CD14-positive monocyte (primary cell): ENCODE measurements around the gene PDP2. TPM values are rescaled to one million over a fixed set of nuclear protein-coding genes. Genes with fewer than 3 reads are reported as not detected.

Experiments used
- DNase-seq, 3 donors: peaks; one replicate each; pipeline ENCODE4 v3.0.0-alpha.2; 2011 to 2022
- H2AFZ ChIP-seq: 2 replicates; pipeline ENCODE4 v1.6.0; 2012; ENCODE audit warnings: mild to moderate bottlenecking, low read depth, low read length, inconsistent platforms; ENCODE audit not compliant: insufficient read depth, poor library complexity, severe bottlenecking
- H3K27ac ChIP-seq, 2 donors: 1 replicate in 1 of 2; 2 replicates in 1 of 2; pipeline ENCODE4 v1.5.1; 2012 to 2013; ENCODE audit warnings: low read length in 2 of 2, control low read depth in 1 of 2, inconsistent platforms in 1 of 2, low read depth in 1 of 2, mild to moderate bottlenecking in 1 of 2
- H3K27me3 ChIP-seq, 2 donors: one replicate each; pipeline versions ENCODE4 v1.6.0 to v1.6.1; 2011 to 2013; ENCODE audit warnings: low read length in 2 of 2; ENCODE audit not compliant: control insufficient read depth in 2 of 2, insufficient read depth in 2 of 2
- H3K36me3 ChIP-seq, 2 donors: replicated peaks in 1 of 2; 1 replicate in 1 of 2; 2 replicates in 1 of 2; pipeline versions ENCODE4 v1.5.1 to v1.6.1; 2012 to 2013; ENCODE audit warnings: low read length in 2 of 2, control low read depth in 1 of 2, inconsistent platforms in 1 of 2, mild to moderate bottlenecking in 1 of 2; ENCODE audit not compliant: insufficient read depth in 2 of 2, control insufficient read depth in 1 of 2
- H3K4me1 ChIP-seq, 2 donors: 1 replicate in 1 of 2; 2 replicates in 1 of 2; pipeline versions ENCODE4 v1.5.1 to v1.6.1; 2012 to 2013; ENCODE audit warnings: low read length in 2 of 2, control low read depth in 1 of 2, inconsistent platforms in 1 of 2, mild to moderate bottlenecking in 1 of 2, moderate library complexity in 1 of 2; ENCODE audit not compliant: insufficient read depth in 2 of 2, control insufficient read depth in 1 of 2
- H3K4me2 ChIP-seq: replicated peaks from 2 replicates; pipeline ENCODE3; 2012; ENCODE audit warnings: low read length, moderate library complexity, mild to moderate bottlenecking; ENCODE audit not compliant: poor library complexity, severe bottlenecking; ENCODE audit errors: extremely low read depth
- H3K4me3 ChIP-seq, 3 experiments: fragments of 200-600 bp in 1 of 3; sonication (generic) in 1 of 3; replicated peaks in 1 of 3; 1 replicate in 2 of 3; 2 replicates in 1 of 3; pipeline ENCODE4 v1.5.1; 2011 to 2013; ENCODE audit warnings: low read length in 3 of 3, mild to moderate bottlenecking in 3 of 3, control low read depth in 2 of 3, low read depth in 2 of 3, inconsistent platforms in 1 of 3, moderate library complexity in 1 of 3
- H3K79me2 ChIP-seq: 2 replicates; pipeline ENCODE4 v1.6.0; 2012; ENCODE audit warnings: mild to moderate bottlenecking, control low read depth, inconsistent platforms, low read length, moderate library complexity; ENCODE audit not compliant: insufficient read depth
- H3K9ac ChIP-seq: 2 replicates; pipeline ENCODE4 v1.6.0; 2017; ENCODE audit warnings: low read length, mild to moderate bottlenecking; ENCODE audit not compliant: insufficient read depth, poor library complexity, severe bottlenecking
- H3K9me3 ChIP-seq, 2 donors: replicated peaks in 1 of 2; 1 replicate in 1 of 2; 2 replicates in 1 of 2; pipeline versions ENCODE4 v1.5.1 to v1.6.1; 2012 to 2013; ENCODE audit warnings: low read length in 2 of 2, control low read depth in 1 of 2; ENCODE audit not compliant: control insufficient read depth in 1 of 2, insufficient read depth in 1 of 2
- H4K20me1 ChIP-seq: 2 replicates; pipeline ENCODE4 v1.6.0; 2012; ENCODE audit warnings: mild to moderate bottlenecking, low read length, control low read depth, moderate library complexity; ENCODE audit not compliant: insufficient read depth
- H3K27ac Mint-ChIP-seq, 7 donors: one replicate each; pipeline ENCODE4 v1.8.0; 2020; ENCODE audit warnings: mild to moderate bottlenecking in 7 of 7, mixed read lengths in 7 of 7, moderate library complexity in 6 of 7, inconsistent platforms in 2 of 7
- H3K27me3 Mint-ChIP-seq, 3 donors: one replicate each; pipeline ENCODE4 v1.8.0; 2021 to 2022; ENCODE audit warnings: low read depth in 3 of 3, mild to moderate bottlenecking in 3 of 3, mixed read lengths in 3 of 3, moderate library complexity in 3 of 3, inconsistent platforms in 1 of 3
- H3K36me3 Mint-ChIP-seq, 2 donors: one replicate each; pipeline ENCODE4 v1.8.0; 2020; ENCODE audit warnings: mixed read lengths in 2 of 2, inconsistent platforms in 1 of 2, mild to moderate bottlenecking in 1 of 2
- H3K4me1 Mint-ChIP-seq: one replicate; pipeline ENCODE4 v1.8.0; 2020; ENCODE audit warnings: mild to moderate bottlenecking, mixed read lengths
- H3K4me3 Mint-ChIP-seq, 2 donors: one replicate each; pipeline ENCODE4 v1.8.0; 2020; ENCODE audit warnings: mild to moderate bottlenecking in 2 of 2, mixed read lengths in 2 of 2, moderate library complexity in 1 of 2
- H3K9me3 Mint-ChIP-seq, 7 donors: one replicate each; pipeline ENCODE4 v1.8.0; 2020 to 2022; ENCODE audit warnings: mixed read lengths in 7 of 7, mild to moderate bottlenecking in 6 of 7, moderate library complexity in 6 of 7, inconsistent platforms in 2 of 7
- WGBS: methylation state at CpG from one replicate; pipeline ENCODE4 v1.1.5; 2013; ENCODE audit warnings: missing lambda C conversion rate; ENCODE audit not compliant: insufficient coverage; 5-methylcytosine and 5-hydroxymethylcytosine counted together
- intact Hi-C, 2 donors: fragments of 100-400 bp; cut with micrococcal nuclease; formaldehyde crosslinking; loops; one replicate each; pipeline versions ENCODE4 v1.15.0 to v1.15.1; 2023
- polyA plus RNA-seq, 3 donors: library from polyadenylated mRNA; depleted of rRNA in 1 of 3; unstranded in 2 of 3; stranded (reverse) in 1 of 3; fragments of 300-500 nt in 2 of 3; fragments of >200 nt in 1 of 3; fragmentation: Illumina TruSeq in 2 of 3; gene quantifications; 1 replicate in 2 of 3; 2 replicates in 1 of 3; pipeline ENCODE4 v1.2.3, GENCODE V29; 2012 to 2021
- TF ChIP-seq, protein P1 (sequence below): fragments of 200-600 bp; IDR thresholded peaks from one replicate; pipeline ENCODE4 v1.8.0; 2022; ENCODE audit warnings: antibody characterized with exemption, mild to moderate bottlenecking

PDP2 gene
- polyA plus RNA-seq, 3 donors, result 1.1 TPM; not detected in 2

- no peak overlapping the region for H3K4me3 Mint-ChIP-seq
- H3K4me2 ChIP-seq, result no peak overlapping the region
- H3K4me1 ChIP-seq, result peaks cover 26 to 37% of the 10 kb centered on the region in 2 donors
- peak overlapping the region in 1 of 7 donors; percentile 19 for H3K27ac Mint-ChIP-seq
- H3K27me3 Mint-ChIP-seq, result peaks cover 27 to 42% (median 35%) of the 10 kb centered on the region in 3 donors
- TF ChIP-seq, protein P1, sequence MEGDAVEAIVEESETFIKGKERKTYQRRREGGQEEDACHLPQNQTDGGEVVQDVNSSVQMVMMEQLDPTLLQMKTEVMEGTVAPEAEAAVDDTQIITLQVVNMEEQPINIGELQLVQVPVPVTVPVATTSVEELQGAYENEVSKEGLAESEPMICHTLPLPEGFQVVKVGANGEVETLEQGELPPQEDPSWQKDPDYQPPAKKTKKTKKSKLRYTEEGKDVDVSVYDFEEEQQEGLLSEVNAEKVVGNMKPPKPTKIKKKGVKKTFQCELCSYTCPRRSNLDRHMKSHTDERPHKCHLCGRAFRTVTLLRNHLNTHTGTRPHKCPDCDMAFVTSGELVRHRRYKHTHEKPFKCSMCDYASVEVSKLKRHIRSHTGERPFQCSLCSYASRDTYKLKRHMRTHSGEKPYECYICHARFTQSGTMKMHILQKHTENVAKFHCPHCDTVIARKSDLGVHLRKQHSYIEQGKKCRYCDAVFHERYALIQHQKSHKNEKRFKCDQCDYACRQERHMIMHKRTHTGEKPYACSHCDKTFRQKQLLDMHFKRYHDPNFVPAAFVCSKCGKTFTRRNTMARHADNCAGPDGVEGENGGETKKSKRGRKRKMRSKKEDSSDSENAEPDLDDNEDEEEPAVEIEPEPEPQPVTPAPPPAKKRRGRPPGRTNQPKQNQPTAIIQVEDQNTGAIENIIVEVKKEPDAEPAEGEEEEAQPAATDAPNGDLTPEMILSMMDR, result no peak
- peaks cover 26 to 41% of the 10 kb centered on the region in 2 donors for H3K36me3 Mint-ChIP-seq
- peaks cover 0 to 11% (median 8%) of the 10 kb centered on the region in 7 donors for H3K9me3 Mint-ChIP-seq
- H3K36me3 ChIP-seq, result peaks cover 5 to 17% of the 10 kb centered on the region in 2 donors
- no peak overlapping the region for H2AFZ ChIP-seq
- intact Hi-C loops, result no loop called here
- H3K27ac ChIP-seq, result no peak overlapping the region
- H4K20me1 ChIP-seq, result peaks cover 5% of the 10 kb centered on the region
- DNase-seq, result no peak
- H3K79me2 ChIP-seq, result peaks cover 13% of the 10 kb centered on the region
- peaks cover 44% of the 10 kb centered on the region for H3K4me1 Mint-ChIP-seq
- no peak overlapping the region for H3K9ac ChIP-seq
- H3K9me3 ChIP-seq, result peaks cover 0 to 6% of the 10 kb centered on the region in 2 donors
- 97% methylated on average over 4 of the region's 10 CpGs for WGBS
- no peak overlapping the region for H3K4me3 ChIP-seq
- peaks cover 17 to 33% of the 10 kb centered on the region in 2 donors for H3K27me3 ChIP-seq
Observed at GRCh38 chr16:66928702-66929388, 48.5 kb downstream of the PDP2 start.

DNA sequence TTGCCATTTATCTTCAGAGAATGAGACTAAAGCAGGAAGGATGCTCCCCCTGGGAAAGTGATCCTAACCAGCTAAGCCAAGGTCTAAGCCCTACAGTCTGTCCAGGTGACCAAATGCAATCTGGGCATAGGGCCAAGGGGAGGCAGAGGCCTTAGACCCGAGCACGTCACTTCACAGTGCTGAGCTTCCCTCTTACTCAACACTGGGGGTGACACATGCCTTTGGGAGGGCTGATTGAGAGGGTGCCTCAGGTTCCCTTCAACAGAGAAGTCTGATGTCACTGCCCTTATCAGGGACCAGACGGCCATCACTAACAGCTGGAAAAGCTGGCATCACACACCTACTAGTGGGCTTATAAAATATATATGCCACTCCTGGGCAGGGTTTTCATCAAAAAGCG lies 49.9 kb downstream of the PDP2 start:
- Histone ChIP-seq H2AFZ (no peak overlapping the region), H3K27ac (no peak overlapping the region), H3K4me3 (no peak overlapping the region), H3K9ac (no peak overlapping the region), H3K4me2 (no peak overlapping the region), H3K4me1 (peaks cover 24 to 33% of the 10 kb centered on the region in 2 donors), H3K36me3 (peaks cover 5 to 17% of the 10 kb centered on the region in 2 donors), H3K27me3 (peaks cover 9 to 22% of the 10 kb centered on the region in 2 donors), H4K20me1 (peaks cover 8% of the 10 kb centered on the region), H3K79me2 (peaks cover 26% of the 10 kb centered on the region), H3K9me3 (peaks cover 0 to 6% of the 10 kb centered on the region in 2 donors)
- H3K4me1 Mint-ChIP-seq, result peaks cover 46% of the 10 kb centered on the region
- peak in 2 of 3 donors; percentile 21 to 64 for DNase-seq
- peak overlapping the region in 1 of 2 donors; percentile 27 for H3K4me3 Mint-ChIP-seq
- TF ChIP-seq, protein P1, result no peak
- WGBS, result 40% methylated on average over 3 of the region's 4 CpGs
- peaks cover 25 to 41% of the 10 kb centered on the region in 2 donors for H3K36me3 Mint-ChIP-seq
- H3K9me3 Mint-ChIP-seq, result peaks cover 0 to 8% (median 4%) of the 10 kb centered on the region in 7 donors
- intact Hi-C loops, result loop anchor here in 1 of 2 donors (5.0 kb wide), 1 partner anchor 33 kb away; no protein-coding TSS in a partner anchor
- peak overlapping the region in 3 of 7 donors; percentile 11 to 50 (median 35) for H3K27ac Mint-ChIP-seq
- H3K27me3 Mint-ChIP-seq, result peaks cover 15 to 28% (median 23%) of the 10 kb centered on the region in 3 donors
